Neural cell (in vitro differentiated cells): ENCODE data around the gene ATP6V0E2. TPM values are rescaled to one million over a fixed set of nuclear protein-coding genes. Genes with fewer than 3 reads are reported as not detected.
A peak's percentile ranks its signal among the peaks of the same experiment; 100 is the strongest.

Source experiments
- H2AFZ ChIP-seq: fragments of 200-600, 300-800 bp; sonication (generic), shearing (Covaris generic); 2 replicates; pipeline ENCODE4 v1.6.0; 2014; ENCODE audit warnings: low read depth, mild to moderate bottlenecking, antibody characterized with exemption, low read length, moderate library complexity
- H3F3A ChIP-seq: fragments of 200-600 bp; shearing (Covaris generic); 2 replicates; pipeline ENCODE4 v1.6.1; 2016; ENCODE audit warnings: mild to moderate bottlenecking, moderate library complexity, mixed read lengths, antibody characterized with exemption, low read length; ENCODE audit not compliant: insufficient read depth, poor library complexity, severe bottlenecking
- H3K27ac ChIP-seq: fragments of 200-600, 300-800 bp; sonication (generic), shearing (Covaris generic); 2 replicates; pipeline ENCODE4 v1.5.1; 2014; ENCODE audit warnings: mild to moderate bottlenecking, low read length, moderate library complexity
- H3K27me3 ChIP-seq: fragments of 300-800, 200-600 bp; sonication (generic), shearing (Covaris generic); 2 replicates; pipeline ENCODE4 v1.6.0; 2014; ENCODE audit warnings: mild to moderate bottlenecking, low read depth, low read length, moderate library complexity; ENCODE audit not compliant: insufficient read depth
- H3K36me3 ChIP-seq: fragments of 300-800, 200-600 bp; sonication (generic), shearing (Covaris generic); 2 replicates; pipeline ENCODE4 v1.5.1; 2014; ENCODE audit warnings: mild to moderate bottlenecking, antibody characterized with exemption, low read length, moderate library complexity; ENCODE audit not compliant: insufficient read depth
- H3K4me2 ChIP-seq: fragments of 300-800, 200-600 bp; sonication (generic), shearing (Covaris generic); 2 replicates; pipeline ENCODE4 v1.6.0; 2014; ENCODE audit warnings: mild to moderate bottlenecking, low read length
- H3K4me3 ChIP-seq: fragments of 300-800, 200-600 bp; sonication (generic), shearing (Covaris generic); 2 replicates; pipeline ENCODE4 v1.5.1; 2014; ENCODE audit warnings: mild to moderate bottlenecking, low read length, moderate library complexity
- H3K79me2 ChIP-seq: fragments of 200-600 bp; shearing (Covaris generic); replicated peaks from 2 replicates; pipeline ENCODE4 v1.6.0; 2014; ENCODE audit warnings: mild to moderate bottlenecking, low read length, moderate library complexity; ENCODE audit not compliant: insufficient read depth
- H3K9ac ChIP-seq: fragments of 300-800, 200-600 bp; sonication (generic), shearing (Covaris generic); 2 replicates; pipeline ENCODE4 v1.6.1; 2016; ENCODE audit warnings: mild to moderate bottlenecking, low read length, mixed read lengths
- H3K9me2 ChIP-seq: fragments of 200-600 bp; shearing (Covaris generic); 2 replicates; pipeline ENCODE4 v1.6.1; 2016; ENCODE audit warnings: mild to moderate bottlenecking, low read length, mixed read lengths; ENCODE audit not compliant: insufficient read depth
- H3K9me3 ChIP-seq: fragments of 200-600, 300-800 bp; sonication (generic), shearing (Covaris generic); 2 replicates; pipeline ENCODE4 v1.6.1; 2016; ENCODE audit warnings: mild to moderate bottlenecking, mixed run types, low read length, moderate library complexity, mixed read lengths
- H4K20me1 ChIP-seq: fragments of 200-600 bp; shearing (Covaris generic); 2 replicates; pipeline ENCODE4 v1.6.1; 2016; ENCODE audit warnings: mild to moderate bottlenecking, mixed run types; ENCODE audit not compliant: insufficient read depth
- CTCF ChIP-seq: fragments of 450-650 bp; IDR thresholded peaks from 2 replicates; pipeline ENCODE4 v1.5.1; 2014; ENCODE audit warnings: antibody characterized with exemption, mild to moderate bottlenecking, moderate library complexity; ENCODE audit not compliant: poor library complexity, severe bottlenecking
- EP300 ChIP-seq: fragments of 450-650 bp; conservative IDR thresholded peaks from 2 replicates; pipeline ENCODE4 v1.6.1; 2014; ENCODE audit warnings: antibody characterized with exemption, mild to moderate bottlenecking, moderate library complexity; ENCODE audit not compliant: poor library complexity, severe bottlenecking
- EZH2 ChIP-seq: fragments of 200-600, 300-800 bp; shearing (Covaris generic), sonication (generic); IDR thresholded peaks from 2 replicates; pipeline ENCODE4 v1.6.1; 2014; ENCODE audit warnings: antibody characterized with exemption, low read length, borderline replicate concordance, mild to moderate bottlenecking; ENCODE audit not compliant: insufficient read depth, poor library complexity, severe bottlenecking
- MXI1 ChIP-seq: fragments of 450-650 bp; conservative IDR thresholded peaks from 2 replicates; pipeline ENCODE4 v1.6.1; 2014; ENCODE audit warnings: antibody characterized with exemption, mild to moderate bottlenecking; ENCODE audit not compliant: poor library complexity, severe bottlenecking
- POLR2AphosphoS5 ChIP-seq: IDR thresholded peaks from 2 replicates; pipeline ENCODE4 v1.6.1; 2012
- RAD21 ChIP-seq: fragments of 450-650 bp; conservative IDR thresholded peaks from 2 replicates; pipeline ENCODE4 v1.6.1; 2014; ENCODE audit warnings: antibody characterized with exemption, mild to moderate bottlenecking, moderate library complexity
- REST ChIP-seq: IDR thresholded peaks from 2 replicates; pipeline ENCODE4 v1.6.1; 2012; ENCODE audit warnings: borderline replicate concordance
- SMC3 ChIP-seq: fragments of 450-650 bp; conservative IDR thresholded peaks from 2 replicates; pipeline ENCODE4 v1.6.1; 2014; ENCODE audit warnings: antibody characterized with exemption, mild to moderate bottlenecking, moderate library complexity; ENCODE audit not compliant: poor library complexity
- TAF1 ChIP-seq: IDR thresholded peaks from 2 replicates; pipeline ENCODE4 v1.6.1; 2012; ENCODE audit warnings: low read depth
- polyA plus RNA-seq: library from polyadenylated mRNA; depleted of rRNA; stranded (reverse); fragments of >200 nt; gene quantifications from 2 replicates; pipeline ENCODE4 v1.2.3, GENCODE V29; 2014

The ATP6V0E2 gene
- polyA plus RNA-seq, 1 donor from 2014 or later: 550 TPM

- Histone ChIP-seq H3K9ac (no peak overlapping the region), H4K20me1 (no peaks in the 10 kb centered on the region), H3K4me3 (no peak overlapping the region), H3K27me3 (no peaks in the 10 kb centered on the region), H3K9me3 (no peaks in the 10 kb centered on the region), H3K27ac (no peak overlapping the region), H2AFZ (no peak overlapping the region), H3K9me2 (no peaks in the 10 kb centered on the region), H3K79me2 (no peaks in the 10 kb centered on the region), H3F3A (no peaks in the 10 kb centered on the region), H3K36me3 (no peaks in the 10 kb centered on the region), H3K4me2 (no peak overlapping the region)
- TF ChIP-seq RAD21 (no peak), TAF1 (no peak), POLR2AphosphoS5 (no peak), SMC3 (no peak)
Observed at GRCh38 chr7:149836434-149836833, 37.3 kb upstream of the ATP6V0E2 start.

GRCh38 chr7:149837564-149838223, 36.1 kb upstream of the ATP6V0E2 start:
- Histone ChIP-seq H3K9me3 (no peaks in the 10 kb centered on the region), H3K4me2 (peak overlapping the region; percentile 44), H3K27me3 (no peaks in the 10 kb centered on the region), H3K27ac (peak overlapping the region; percentile 51), H2AFZ (peak overlapping the region; percentile 62), H3K79me2 (no peaks in the 10 kb centered on the region), H3K9ac (peak overlapping the region; percentile 15), H3K36me3 (no peaks in the 10 kb centered on the region), H3K4me3 (peak overlapping the region; percentile 97), H3F3A (no peaks in the 10 kb centered on the region), H4K20me1 (no peaks in the 10 kb centered on the region), H3K9me2 (no peaks in the 10 kb centered on the region)
- no peak for TF ChIP-seq TAF1
- no peak for TF ChIP-seq REST
- TF ChIP-seq MXI1: no peak
- no peak for TF ChIP-seq EP300
- TF ChIP-seq CTCF: no peak
- no peak for TF ChIP-seq EZH2
- TF ChIP-seq SMC3: no peak
- no peak for TF ChIP-seq RAD21
- no peak for TF ChIP-seq POLR2AphosphoS5
